Activated B cell treated with CpG ODN at 0.5 μM for 24 hours (primary cell): Measurements from ENCODE around the gene ZKSCAN8. TPM values are rescaled to one million over a fixed set of nuclear protein-coding genes. Genes with fewer than 3 reads are reported as not detected.

Experiments
- ATAC-seq: fragments of 200-7000 bp; cut with Tn5 transposase; one replicate; pipeline ENCODE4 v1.10.0; 2021; ENCODE audit warnings: low read depth, mild to moderate bottlenecking, moderate library complexity
- CTCF ChIA-PET: fragments of 350-600 bp; sonication (Branson Sonifier 250); formaldehyde crosslinking; loops from one replicate; lab custom pipeline; 2021; ENCODE audit warnings: antibody characterized with exemption; lab: Charles Lee
- POLR2A ChIA-PET: fragments of 350-600 bp; sonication (Branson Sonifier 250); formaldehyde crosslinking; loops from one replicate; lab custom pipeline; 2021; ENCODE audit warnings: antibody characterized with exemption; lab: Charles Lee
- DNase-seq: peaks from one replicate; pipeline ENCODE4 v3.0.0; 2022
- H3K27ac Mint-ChIP-seq: one replicate; pipeline ENCODE4 v1.8.0; 2020; ENCODE audit warnings: mixed read lengths
- H3K27me3 Mint-ChIP-seq: one replicate; pipeline ENCODE4 v1.8.0; 2021; ENCODE audit warnings: mixed read lengths
- H3K36me3 Mint-ChIP-seq: one replicate; pipeline ENCODE4 v1.8.0; 2021; ENCODE audit warnings: low read depth, mixed read lengths
- H3K4me1 Mint-ChIP-seq: one replicate; pipeline ENCODE4 v1.8.0; 2021; ENCODE audit warnings: mixed read lengths
- H3K4me3 Mint-ChIP-seq: one replicate; pipeline ENCODE4 v1.8.0; 2020; ENCODE audit warnings: mild to moderate bottlenecking, mixed read lengths
- H3K9me3 Mint-ChIP-seq: one replicate; pipeline ENCODE4 v1.8.0; 2020; ENCODE audit warnings: mixed read lengths
- CTCF ChIP-seq: fragments of 200-600 bp; IDR thresholded peaks from one replicate; pipeline ENCODE4 v1.8.0; 2022; ENCODE audit warnings: antibody characterized with exemption, mild to moderate bottlenecking
- intact Hi-C: fragments of 100-400 bp; cut with micrococcal nuclease; formaldehyde crosslinking; loops from one replicate; pipeline ENCODE4 v1.15.1; 2024
- total RNA-seq: library from RNA; stranded (reverse); gene quantifications from 2 replicates; pipeline ENCODE4 v1.2.3, GENCODE V29; 2022

Gene ZKSCAN8
- total RNA-seq, 1 donor from 2014 or later, result 40.2 TPM

DNA sequence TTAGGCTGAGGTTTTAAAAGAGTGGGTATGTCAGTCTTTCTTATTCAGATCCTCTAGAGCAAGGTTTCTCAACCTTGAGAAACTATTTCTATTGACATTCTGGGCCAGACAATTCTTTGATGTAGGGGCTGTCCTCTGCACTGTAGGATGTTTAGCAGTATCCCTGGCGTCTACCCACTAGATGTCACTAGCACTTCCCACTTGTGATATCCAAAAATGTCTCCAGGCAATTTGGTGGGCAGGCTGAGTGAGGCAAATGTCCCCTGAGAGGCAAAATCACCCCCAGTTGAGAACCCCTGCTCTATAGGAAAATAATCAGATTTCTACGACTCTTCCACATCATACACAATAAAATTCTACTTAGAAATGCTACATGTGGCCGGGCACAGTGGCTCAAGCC lies 7.7 kb upstream of the ZKSCAN8 start:
- H3K27ac Mint-ChIP-seq, result peak overlapping the region; percentile 74
- intact Hi-C loops, result loop anchor here (1.0 to 10.0 kb wide), 3 partner anchors 222 to 1939 kb away; a partner anchor contains a TSS
- no peaks in the 10 kb centered on the region for H3K27me3 Mint-ChIP-seq
- H3K4me1 Mint-ChIP-seq, result peaks cover 52% of the 10 kb centered on the region
- no peak for TF ChIP-seq CTCF
- ChIA-PET POLR2A (interaction anchor here (0.7 kb wide), 1 partner anchor 9 kb away, joined by 3 read pairs; no protein-coding TSS in a partner anchor), CTCF (interaction anchor here (3.2 kb wide), 1 partner anchor 222 kb away, joined by 16 read pairs; no protein-coding TSS in a partner anchor)
- no peaks in the 10 kb centered on the region for H3K9me3 Mint-ChIP-seq
- ATAC-seq (no peak), DNase-seq (no peak)
- H3K36me3 Mint-ChIP-seq, result peaks cover 58% of the 10 kb centered on the region
- peak overlapping the region; percentile 38 for H3K4me3 Mint-ChIP-seq

- Mint-ChIP-seq H3K36me3 (peaks cover 51% of the 10 kb centered on the region), H3K4me1 (peaks cover 58% of the 10 kb centered on the region), H3K9me3 (no peaks in the 10 kb centered on the region), H3K27me3 (no peaks in the 10 kb centered on the region), H3K4me3 (no peak overlapping the region), H3K27ac (no peak overlapping the region)
- ChIA-PET POLR2A (interaction anchor here (0.7 kb wide), 1 partner anchor 10 kb away, joined by 3 read pairs; no protein-coding TSS in a partner anchor), CTCF (interaction anchor here (3.2 kb wide), 1 partner anchor 221 kb away, joined by 16 read pairs; no protein-coding TSS in a partner anchor)
- ATAC-seq (no peak), DNase-seq (no peak)
- intact Hi-C loops, result loop anchor here (1.0 to 10.0 kb wide), 5 partner anchors 222 to 1940 kb away; a partner anchor contains a TSS
- no peak for TF ChIP-seq CTCF
Observed at GRCh38 chr6:28134716-28135115, 7.0 kb upstream of the ZKSCAN8 start.

GRCh38 chr6:28135393-28135792 lies 6.3 kb upstream of the ZKSCAN8 start:
- Mint-ChIP-seq H3K4me3 (peak overlapping the region; percentile 98), H3K4me1 (peaks cover 65% of the 10 kb centered on the region), H3K27ac (peak overlapping the region; percentile 100), H3K9me3 (no peaks in the 10 kb centered on the region), H3K36me3 (peaks cover 45% of the 10 kb centered on the region), H3K27me3 (no peaks in the 10 kb centered on the region)
- intact Hi-C loops, result loop anchor here (2.0 to 10.0 kb wide), 4 partner anchors 298 to 1941 kb away; a partner anchor contains a TSS
- no peak for ATAC-seq
- ChIA-PET CTCF (interaction anchor here (0.7 kb wide), 1 partner anchor 221 kb away, joined by 3 read pairs; no protein-coding TSS in a partner anchor), POLR2A (interaction anchor here (1.2 to 8.6 kb wide), 6 partner anchors 10 to 221 kb away, joined by 4 to 170 read pairs (median 19); partner anchors contain the start of genes ZNF165, ZSCAN16 and ZSCAN26)
- TF ChIP-seq CTCF, result no peak
- DNase-seq, result no peak

GRCh38 chr6:28136585-28137504 lies 4.8 kb upstream of the ZKSCAN8 start:
- Mint-ChIP-seq H3K9me3 (no peaks in the 10 kb centered on the region), H3K36me3 (peaks cover 38% of the 10 kb centered on the region), H3K4me1 (peaks cover 76% of the 10 kb centered on the region), H3K27me3 (no peaks in the 10 kb centered on the region), H3K4me3 (peak overlapping the region; percentile 98), H3K27ac (peak overlapping the region; percentile 100)
- intact Hi-C loops, result loop anchor here (1.0 to 10.0 kb wide), 15 partner anchors 13 to 1942 kb away; partner anchors contain the start of genes ABT1, ZKSCAN4, ZSCAN12 and ZSCAN16
- peak; percentile 42 for ATAC-seq
- ChIA-PET CTCF (interaction anchor here (0.8 to 1.7 kb wide), 3 partner anchors 32 to 219 kb away, joined by 3 to 4 read pairs (median 3); partner anchors contain the start of gene ZKSCAN4), POLR2A (interaction anchor here (0.5 to 8.6 kb wide), 29 partner anchors 11 to 1060 kb away, joined by 3 to 170 read pairs (median 4); partner anchors contain the start of genes ZKSCAN4, ZNF165, ZSCAN12 and ZSCAN16)
- peak; percentile 69 for DNase-seq
- TF ChIP-seq CTCF, result no peak
